Suppressor macrophage treated with lipopolysaccharide for 4 hours (primary cell): ENCODE results near the gene PER3.
A peak's percentile ranks its signal among the peaks of the same experiment; 100 is the strongest.

ENCODE experiments used
- DNase-seq: peaks from one replicate; pipeline ENCODE4 v3.0.0-alpha.2; 2020

PER3 gene

DNA sequence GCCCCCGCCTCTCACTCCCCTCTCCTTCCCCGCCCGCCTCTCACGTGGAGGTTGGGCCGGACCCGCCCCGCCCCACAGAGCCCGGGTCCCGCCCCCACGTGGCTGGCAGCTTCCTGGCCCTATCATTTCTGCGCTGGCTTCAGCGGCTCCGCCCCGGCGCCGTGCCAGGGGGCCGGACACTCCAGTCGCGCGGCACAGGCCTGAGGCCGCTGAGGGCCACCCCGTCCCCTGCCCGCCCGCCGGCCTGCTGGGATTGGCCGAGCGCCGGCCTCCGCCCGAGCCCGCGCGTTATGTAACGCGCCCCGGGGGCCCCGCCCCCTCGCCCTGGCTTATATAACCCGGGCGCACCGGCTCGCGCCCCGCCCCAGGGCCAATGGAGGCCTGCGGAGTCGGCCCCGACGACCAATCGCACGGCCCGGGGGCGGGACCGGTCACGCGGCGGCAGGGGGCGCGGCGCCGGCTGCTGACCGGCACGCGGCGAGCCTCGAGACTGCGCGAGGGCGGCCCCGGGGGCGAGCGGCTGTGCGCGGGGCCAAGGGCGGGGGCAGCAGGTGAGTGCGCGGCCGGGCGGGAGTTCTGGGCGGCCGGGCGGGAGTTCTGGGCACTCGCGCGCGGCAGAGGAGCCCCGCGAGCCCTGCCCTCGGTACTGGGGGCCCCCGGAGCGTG lies at the start of gene PER3:
Gene PER3, plus strand, starts transcription at position 466 of the 666 bp plus-strand sequence. CDS start 587 bp downstream, outside the sequence.
- DNase-seq = peak; percentile 98

DNA sequence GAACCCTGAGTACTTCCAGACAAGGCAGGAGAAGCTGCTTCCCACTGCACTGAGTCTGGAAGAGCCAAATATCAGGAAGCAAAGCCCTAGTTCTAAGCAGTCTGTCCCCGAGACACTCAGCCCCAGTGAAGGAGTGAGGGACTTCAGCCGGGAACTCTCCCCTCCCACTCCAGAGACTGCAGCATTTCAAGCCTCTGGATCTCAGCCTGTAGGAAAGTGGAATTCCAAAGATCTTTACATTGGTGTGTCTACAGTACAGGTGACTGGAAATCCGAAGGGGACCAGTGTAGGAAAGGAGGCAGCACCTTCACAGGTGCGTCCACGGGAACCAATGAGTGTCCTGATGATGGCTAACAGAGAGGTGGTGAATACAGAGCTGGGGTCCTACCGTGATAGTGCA lies 46.0 kb upstream of the PER3 start:
- DNase-seq = no peak

DNA sequence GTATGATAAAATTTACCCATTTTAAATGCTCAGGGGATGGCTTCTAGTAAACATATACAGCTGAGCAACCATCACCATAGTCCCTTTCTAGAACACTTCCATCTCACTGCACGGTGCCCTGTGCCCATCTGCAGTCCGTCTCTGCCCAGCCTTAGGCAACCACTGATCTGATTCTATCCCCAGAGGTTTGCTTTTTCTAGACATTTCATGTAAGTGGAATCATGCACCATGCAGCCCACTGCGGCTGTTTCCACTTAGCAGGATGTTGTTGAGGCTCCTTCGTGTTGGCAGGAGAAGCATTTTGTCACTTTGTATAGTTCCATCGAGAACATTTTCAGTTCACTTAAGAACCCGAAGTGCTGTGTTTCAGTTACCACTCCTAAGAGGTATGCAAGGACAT lies 40.7 kb upstream of the PER3 start:
- no peak for DNase-seq

DNA sequence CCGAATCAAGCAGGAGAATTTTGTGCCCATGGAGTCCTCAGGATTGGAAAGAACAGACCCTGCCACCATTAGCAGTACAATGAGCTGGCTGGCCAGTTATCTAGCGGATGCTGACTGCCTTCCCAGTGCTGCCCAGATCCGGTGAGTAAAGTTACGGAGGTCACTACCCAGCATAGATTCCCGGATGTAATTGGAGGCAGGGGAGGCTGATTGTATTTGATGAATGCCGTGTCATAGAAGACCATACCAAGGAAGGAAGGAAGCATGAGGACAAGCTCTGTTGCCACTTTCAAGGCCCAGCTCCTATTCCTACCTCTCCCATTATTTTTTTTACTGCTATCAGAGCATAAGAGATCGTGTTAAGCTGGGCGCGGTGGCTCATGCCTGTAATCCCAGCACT lies 39.2 kb upstream of the PER3 start:
- DNase-seq = no peak

DNA sequence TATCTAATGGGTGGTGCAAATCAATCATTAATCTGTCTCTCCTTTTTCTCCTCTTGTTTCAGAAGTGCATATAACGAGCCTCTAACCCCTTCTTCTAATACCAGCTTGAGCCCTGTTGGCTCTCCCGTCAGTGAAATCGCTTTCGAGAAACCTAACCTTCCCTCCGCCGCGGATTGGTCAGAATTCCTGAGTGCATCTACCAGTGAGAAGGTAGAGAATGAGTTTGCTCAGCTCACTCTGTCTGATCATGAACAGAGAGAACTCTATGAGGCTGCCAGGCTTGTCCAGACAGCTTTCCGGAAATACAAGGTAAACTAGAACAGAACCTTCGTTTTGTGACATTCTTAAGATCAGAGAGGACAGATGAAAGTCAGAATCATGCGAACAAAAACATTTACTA lies 38.3 kb upstream of the PER3 start:
- no peak for DNase-seq

GRCh38 chr1:7747605-7748004 lies 36.5 kb upstream of the PER3 start:
- DNase-seq = no peak

DNA sequence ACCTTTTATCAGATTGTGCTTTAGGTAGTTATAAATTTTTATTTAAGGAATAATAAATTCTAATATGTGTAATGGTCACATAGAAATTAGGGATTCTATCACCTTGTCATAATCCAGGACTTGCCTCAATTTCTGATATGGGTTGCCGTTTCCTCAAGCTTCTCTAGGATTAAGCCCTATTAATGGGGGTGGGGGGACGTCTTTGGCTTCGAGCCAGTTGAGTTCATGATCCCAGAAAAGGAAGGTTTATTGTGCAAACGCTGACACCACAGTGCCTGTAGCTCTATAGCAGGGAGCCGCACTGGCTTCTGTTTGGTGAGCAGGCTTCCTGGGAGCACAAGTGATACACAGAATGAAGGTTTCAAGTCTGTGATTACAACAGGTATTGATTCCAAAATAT lies 35.0 kb upstream of the PER3 start:
- no peak for DNase-seq

DNA sequence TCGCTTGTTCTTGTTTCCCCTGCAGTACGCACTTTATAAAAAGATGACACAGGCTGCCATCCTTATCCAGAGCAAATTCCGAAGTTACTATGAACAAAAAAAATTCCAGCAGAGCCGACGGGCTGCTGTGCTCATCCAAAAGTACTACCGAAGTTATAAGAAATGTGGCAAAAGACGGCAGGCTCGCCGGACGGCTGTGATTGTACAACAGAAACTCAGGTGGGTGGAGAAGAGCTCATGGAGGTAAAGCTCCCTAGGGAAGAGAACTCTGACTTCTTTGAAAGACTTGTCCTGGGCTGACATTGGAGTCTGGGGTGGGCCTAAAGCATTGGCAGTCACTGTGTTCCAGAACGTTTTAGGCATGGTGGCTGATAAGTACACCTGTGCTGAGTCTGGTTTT lies 32.9 kb upstream of the PER3 start:
- no peak for DNase-seq

DNA sequence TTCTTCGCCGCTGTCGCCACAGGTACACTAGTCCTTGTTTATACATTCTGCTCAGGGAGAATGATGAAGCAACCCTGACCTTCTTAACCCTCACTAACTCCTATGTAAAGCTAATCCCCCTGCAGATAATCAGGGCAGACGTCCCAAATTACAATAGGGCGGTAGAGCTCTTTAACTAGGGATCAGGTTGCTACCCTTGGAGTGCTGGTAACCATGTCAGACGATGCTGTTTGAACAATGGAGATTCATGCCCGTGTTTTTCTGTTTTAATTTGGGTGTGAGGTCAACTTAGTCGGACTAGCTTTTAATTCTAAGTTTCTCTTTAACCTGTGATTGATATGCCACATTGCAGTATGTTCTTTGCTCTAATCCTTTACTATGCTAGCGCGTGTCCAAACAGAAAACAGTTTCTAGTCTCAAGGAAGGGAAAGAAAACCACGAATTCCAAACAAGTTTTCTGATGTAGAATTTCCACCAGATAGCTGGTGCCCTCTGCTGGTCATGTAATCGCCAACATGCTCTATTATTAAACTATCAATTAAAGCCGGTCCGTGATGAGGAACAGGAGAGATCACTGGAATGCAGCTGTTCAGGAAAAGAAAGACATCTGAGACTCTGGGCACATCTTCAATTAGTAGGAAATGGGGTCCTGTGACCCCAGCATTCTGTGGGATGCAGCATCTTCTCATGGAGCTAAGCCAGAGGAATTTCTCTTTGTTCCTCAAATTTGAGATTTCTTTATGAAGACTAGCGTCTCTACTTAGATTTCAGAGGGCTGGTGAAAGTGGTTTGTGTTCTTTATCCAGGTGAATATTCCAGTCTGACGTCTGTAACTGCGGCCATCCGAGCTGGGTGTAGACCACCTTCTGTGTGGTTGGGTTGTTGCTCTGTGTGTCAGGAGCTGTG lies 31.3 kb upstream of the PER3 start:
- DNase-seq = peak; percentile 67

- peak; percentile 71 for DNase-seq
Observed at GRCh38 chr1:7753641-7754040, 30.4 kb upstream of the PER3 start.

GRCh38 chr1:7754234-7754633 lies 29.9 kb upstream of the PER3 start:
- no peak for DNase-seq

DNA sequence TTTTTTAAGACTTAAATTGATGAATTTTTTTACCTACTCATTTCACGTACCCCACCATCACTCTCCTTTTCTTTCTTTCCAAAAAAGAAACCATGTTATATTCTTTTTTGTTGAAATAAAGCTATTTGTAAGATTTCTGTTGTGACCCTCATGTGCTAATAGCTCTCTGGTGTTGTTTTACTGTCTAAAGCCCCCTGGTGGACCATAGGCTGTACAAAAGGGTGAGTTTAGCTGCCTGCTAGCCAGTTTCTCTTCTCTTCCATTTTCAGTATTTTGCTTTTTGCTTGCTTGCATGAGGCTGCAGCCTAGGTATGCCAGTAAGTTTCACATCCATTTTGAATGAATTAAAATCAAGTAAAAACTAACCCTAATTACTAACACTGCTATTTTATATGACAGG lies 28.6 kb upstream of the PER3 start:
- DNase-seq = no peak

- no peak for DNase-seq
Observed at GRCh38 chr1:7760245-7760644, 23.8 kb upstream of the PER3 start.

DNA sequence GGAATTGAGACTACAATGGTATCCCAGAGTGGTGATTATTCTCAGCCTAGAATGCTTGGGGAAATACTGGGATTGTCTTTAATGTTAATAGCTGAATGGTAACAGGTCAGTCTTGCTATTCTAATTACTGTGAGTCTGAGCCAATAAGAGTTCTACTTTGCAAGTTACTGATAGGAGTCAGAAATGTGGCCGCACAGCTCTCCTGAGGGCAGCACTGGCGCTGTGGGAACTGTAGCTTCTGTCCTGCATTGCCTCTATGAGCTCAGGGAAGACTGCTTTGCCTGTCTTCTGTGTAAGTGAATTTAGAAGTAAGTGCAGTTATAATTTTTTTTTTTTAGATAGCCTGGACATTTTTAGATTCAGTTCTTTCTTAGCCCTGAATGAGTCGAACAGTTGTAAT lies 23.0 kb upstream of the PER3 start:
- DNase-seq = no peak

DNA sequence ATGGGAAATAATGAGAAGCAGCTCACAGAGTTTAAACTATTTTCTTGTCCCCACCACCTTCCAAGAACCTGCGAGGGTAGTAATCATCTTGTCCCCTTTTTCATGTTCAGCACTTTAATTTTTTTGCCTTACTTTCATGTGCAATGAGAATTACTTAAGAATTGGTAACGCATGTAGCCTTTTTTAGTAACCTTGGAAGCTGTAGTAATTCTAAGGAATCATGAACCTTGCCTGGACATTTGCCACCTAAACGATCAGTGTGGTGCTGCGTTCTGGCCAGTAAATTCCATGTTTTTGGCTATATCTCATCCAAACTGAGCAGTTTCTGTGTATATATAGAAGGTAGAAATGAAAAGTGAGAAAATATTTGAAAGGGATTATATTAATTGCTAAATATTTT lies 16.9 kb upstream of the PER3 start:
- no peak for DNase-seq

DNA sequence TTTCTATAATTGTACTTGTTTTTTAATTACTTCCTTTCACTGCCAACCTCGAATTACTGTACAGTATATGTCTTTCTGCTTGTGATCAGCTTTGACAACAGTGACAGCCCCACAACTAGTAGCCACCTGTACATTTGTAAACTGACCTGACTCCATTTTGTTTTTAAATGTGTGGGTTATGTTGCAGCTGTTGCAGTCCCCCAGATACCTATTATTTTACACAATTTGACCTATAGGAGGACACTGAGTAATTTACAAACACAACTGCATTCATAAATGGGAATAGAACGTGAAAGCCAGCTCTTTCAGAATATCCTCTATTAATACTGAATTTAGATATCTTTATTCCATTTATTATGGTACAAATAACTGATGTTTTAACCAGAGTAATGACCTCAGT lies 15.5 kb upstream of the PER3 start:
- DNase-seq = no peak

DNA sequence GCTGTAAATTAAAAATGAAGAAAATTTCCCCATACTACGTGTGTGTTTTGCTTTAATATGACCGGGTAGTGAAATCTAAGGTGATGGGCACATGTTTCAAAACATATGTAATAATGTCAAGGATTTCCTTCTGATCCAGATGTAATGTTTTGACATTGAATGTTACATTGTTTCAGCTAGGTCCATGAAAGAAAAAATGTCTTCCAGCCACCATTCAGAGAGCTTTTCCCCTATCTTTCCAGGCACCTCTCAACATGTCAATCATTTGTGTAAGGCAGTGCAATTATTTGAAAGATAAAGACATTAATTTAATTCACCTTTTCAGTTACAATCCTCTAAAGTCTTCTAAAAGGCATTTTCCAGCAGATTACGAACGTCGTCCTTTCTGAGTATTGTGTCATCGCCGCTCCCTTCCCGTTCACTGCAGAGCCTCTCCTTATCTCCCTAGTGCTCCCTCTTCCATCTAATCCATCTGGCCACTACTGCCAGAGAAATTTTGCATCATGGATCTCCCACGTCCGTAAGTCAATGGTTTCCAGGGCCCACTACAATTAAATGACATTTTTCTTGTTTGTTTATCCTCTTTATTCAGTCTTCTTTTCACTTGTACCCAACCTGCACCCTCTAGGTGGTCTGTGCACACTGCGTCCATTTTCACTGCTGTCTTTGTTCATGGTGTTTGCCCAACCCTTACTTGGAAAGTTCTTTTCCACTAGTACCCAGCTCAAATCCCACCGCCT lies 14.2 kb upstream of the PER3 start:
- DNase-seq = no peak

GRCh38 chr1:7770669-7770996 lies 13.5 kb upstream of the PER3 start:
- DNase-seq = peak; percentile 83

DNA sequence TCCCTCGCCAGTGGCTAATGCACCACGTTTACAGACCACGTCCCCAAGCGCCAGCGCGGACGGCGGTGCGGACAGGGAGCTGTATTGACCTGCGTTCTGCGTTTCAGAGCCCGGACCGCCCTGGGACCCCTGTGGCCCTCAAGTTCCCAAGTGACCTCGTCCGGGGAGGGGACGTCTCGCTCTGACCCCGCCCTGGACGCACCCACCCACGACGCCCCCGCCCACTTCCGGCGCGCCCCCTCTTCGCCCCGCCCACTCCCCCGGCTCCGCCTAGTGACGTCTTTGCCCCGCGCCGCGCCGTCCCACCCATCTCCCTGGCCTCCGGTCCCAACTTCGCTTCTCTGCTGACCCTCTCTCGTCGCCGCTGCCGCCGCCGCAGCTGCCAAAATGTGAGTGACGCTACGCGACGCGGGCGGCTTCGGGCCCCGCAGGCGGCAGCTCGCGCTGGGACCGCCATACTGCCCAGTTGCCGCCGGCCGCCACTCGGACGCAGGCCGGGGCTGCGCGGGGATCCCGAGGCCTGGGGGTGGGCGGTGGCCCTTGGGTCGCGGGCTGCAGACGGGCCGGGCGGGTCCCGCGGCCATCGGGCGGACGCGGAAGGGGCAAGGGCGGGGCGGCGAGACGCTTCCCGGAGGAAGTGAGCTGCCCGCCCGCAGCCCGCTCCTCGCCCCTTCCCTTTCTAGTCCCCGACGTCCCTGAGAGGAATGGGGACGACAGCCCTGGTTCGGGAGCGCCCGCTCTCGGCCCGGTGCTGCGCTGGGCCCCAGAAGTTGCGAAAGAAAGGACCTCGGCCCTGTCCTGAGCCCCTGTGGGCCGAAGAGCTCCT lies 12.9 kb upstream of the PER3 start, which contains the start of gene VAMP3:
Gene VAMP3, plus strand, starts transcription at position 300 of the 826 bp plus-strand sequence. Its CDS starts 88 bp downstream, at position 388.
- DNase-seq = peak; percentile 96

- no peak for DNase-seq
Observed at GRCh38 chr1:7771823-7772299, 12.2 kb upstream of the PER3 start.

DNA sequence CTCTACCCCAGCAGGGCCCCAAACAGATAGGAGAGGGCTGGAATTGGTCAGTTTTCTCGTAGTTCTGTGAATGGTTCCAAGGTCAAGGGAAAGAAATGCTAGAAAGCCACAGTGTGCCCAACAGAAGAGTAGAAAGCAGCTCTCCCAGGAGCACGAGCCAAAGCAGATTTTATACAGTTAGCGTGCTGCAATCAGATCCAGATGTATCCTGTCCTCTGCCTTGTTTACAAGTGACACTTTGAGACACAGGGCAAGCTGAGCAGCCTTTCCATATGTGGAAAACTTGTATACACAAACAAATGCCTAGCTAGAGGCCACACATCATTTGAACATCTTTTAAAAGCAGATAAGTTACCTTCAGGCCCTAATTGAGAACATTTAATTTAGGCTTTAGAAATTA lies 6.5 kb upstream of the PER3 start:
- no peak for DNase-seq

- no peak for DNase-seq
Observed at GRCh38 chr1:7778133-7778628, 5.9 kb upstream of the PER3 start.
